HG03175 (cell line): Measurements from ENCODE around the gene ATF7IP.
"Not testable (repeated sequence)": the region's sequence is repeated elsewhere in the genome, so short reads cannot be mapped to it uniquely, and the experiment has no call there.

ENCODE experiments used
- ATAC-seq: cut with Tn5 transposase; IDR thresholded peaks from one replicate; pipeline ENCODE4 v1.9.1; 2021; ENCODE audit warnings: mild to moderate bottlenecking, moderate library complexity; ENCODE audit not compliant: unreplicated experiment

Gene ATF7IP

GRCh38 chr12:14365294-14366208 is at the start of gene ATF7IP:
Gene ATF7IP, plus strand, starts transcription at chr12:14365682. Its CDS starts 58,234 bp downstream, at chr12:14423916.
- peak; percentile 82 for ATAC-seq

- ATAC-seq = no peak
Observed at GRCh38 chr12:14317362-14318146, 47.9 kb upstream of the ATF7IP start.

GRCh38 chr12:14319704-14320427 is 45.6 kb upstream of the ATF7IP start:
- not testable (repeated sequence) for ATAC-seq

GRCh38 chr12:14322403-14322802 is 43.1 kb upstream of the ATF7IP start:
- no peak for ATAC-seq

- no peak for ATAC-seq
Observed at GRCh38 chr12:14325716-14326343, 39.7 kb upstream of the ATF7IP start.

- no peak for ATAC-seq
Observed at GRCh38 chr12:14326699-14327098, 38.8 kb upstream of the ATF7IP start.

- no peak for ATAC-seq
Observed at GRCh38 chr12:14327711-14328110, 37.8 kb upstream of the ATF7IP start.

- no peak for ATAC-seq
Observed at GRCh38 chr12:14332482-14332881, 33.0 kb upstream of the ATF7IP start.

- ATAC-seq = no peak
Observed at GRCh38 chr12:14340371-14340770, 25.1 kb upstream of the ATF7IP start.

GRCh38 chr12:14351524-14351923 is 14.0 kb upstream of the ATF7IP start:
- ATAC-seq = not testable (repeated sequence)

GRCh38 chr12:14352066-14352465 is 13.4 kb upstream of the ATF7IP start:
- not testable (repeated sequence) for ATAC-seq

- not testable (repeated sequence) for ATAC-seq
Observed at GRCh38 chr12:14354665-14355064, 10.8 kb upstream of the ATF7IP start.

GRCh38 chr12:14356147-14356546 is 9.3 kb upstream of the ATF7IP start:
- no peak for ATAC-seq

GRCh38 chr12:14357486-14357885 is 8.0 kb upstream of the ATF7IP start:
- ATAC-seq = no peak

- ATAC-seq = peak; percentile 30
Observed at GRCh38 chr12:14362352-14362751, 3.1 kb upstream of the ATF7IP start.

GRCh38 chr12:14364583-14365271 is 755 bp upstream of the ATF7IP start:
- no peak for ATAC-seq

- no peak for ATAC-seq
Observed at GRCh38 chr12:14366209-14367039, 942 bp downstream of the ATF7IP start.

- ATAC-seq = peak; percentile 39
Observed at GRCh38 chr12:14367040-14367661, 1.7 kb downstream of the ATF7IP start.

GRCh38 chr12:14369311-14369710 is 3.8 kb downstream of the ATF7IP start:
- no peak for ATAC-seq
